HepG2 (cell line): ENCODE data around the gene MAPK9. TPM values are rescaled to one million over a fixed set of nuclear protein-coding genes. Genes with fewer than 3 reads are reported as not detected.
A peak's percentile ranks its signal among the peaks of the same experiment; 100 is the strongest.

ENCODE experiments used
- ESRRA ChIP-seq: sonication (generic); formaldehyde crosslinking; IDR thresholded peaks from 2 replicates; pipeline ENCODE4 v1.5.1; 2020; ENCODE audit warnings: mild to moderate bottlenecking, low read depth, missing genetic modification reagents
- FOXO1 ChIP-seq: sonication (generic); formaldehyde crosslinking; IDR thresholded peaks from 2 replicates; pipeline ENCODE4 v1.4.0; 2020; ENCODE audit warnings: missing genetic modification reagents
- GLI4 ChIP-seq: sonication (generic); formaldehyde crosslinking; IDR thresholded peaks from 2 replicates; pipeline ENCODE4 v1.5.1; 2020; ENCODE audit warnings: missing genetic modification reagents, mild to moderate bottlenecking, moderate library complexity, borderline replicate concordance
- HINFP ChIP-seq: sonication (generic); formaldehyde crosslinking; IDR thresholded peaks from 2 replicates; pipeline ENCODE4 v1.4.0; 2020; ENCODE audit warnings: low read depth, mild to moderate bottlenecking, missing genetic modification reagents
- HNRNPL ChIP-seq: fragments of 200-400 bp; formaldehyde crosslinking; IDR thresholded peaks from 2 replicates; pipeline ENCODE4 v1.6.1; 2017; ENCODE audit warnings: mild to moderate bottlenecking, low read depth, low read length
- MAFK ChIP-seq, 2 experiments: IDR thresholded peaks in 1 of 2; conservative IDR thresholded peaks in 1 of 2; 2 replicates each; pipeline ENCODE4 v1.6.1; 2011; ENCODE audit warnings: improper control_type of control experiment in 2 of 2, low read length in 2 of 2
- MTA1 ChIP-seq: sonication (generic); formaldehyde crosslinking; IDR thresholded peaks from 2 replicates; pipeline ENCODE4 v1.4.0; 2020; ENCODE audit warnings: missing genetic modification reagents, mild to moderate bottlenecking, borderline replicate concordance
- RAD51 ChIP-seq: fragments of 450-650 bp; IDR thresholded peaks from 2 replicates; pipeline ENCODE4 v1.6.1; 2016; ENCODE audit warnings: borderline replicate concordance
- SALL1 ChIP-seq: sonication (generic); formaldehyde crosslinking; IDR thresholded peaks from 2 replicates; pipeline ENCODE4 v1.8.0; 2022; ENCODE audit warnings: mild to moderate bottlenecking, missing genetic modification reagents
- TOPORS ChIP-seq: sonication (generic); formaldehyde crosslinking; IDR thresholded peaks from 2 replicates; pipeline ENCODE4 v1.8.0; 2023; ENCODE audit warnings: mild to moderate bottlenecking, missing genetic modification reagents
- YEATS4 ChIP-seq: sonication (generic); formaldehyde crosslinking; IDR thresholded peaks from 2 replicates; pipeline ENCODE4 v1.4.0; 2020; ENCODE audit warnings: missing genetic modification reagents, borderline replicate concordance
- ZFY ChIP-seq: sonication (generic); formaldehyde crosslinking; IDR thresholded peaks from 2 replicates; pipeline ENCODE4 v1.4.0; 2020; ENCODE audit warnings: missing genetic modification reagents
- ZIK1 ChIP-seq: sonication (generic); formaldehyde crosslinking; IDR thresholded peaks from 2 replicates; pipeline ENCODE4 v1.5.0; 2020; ENCODE audit warnings: mild to moderate bottlenecking, low read depth, missing genetic modification reagents, borderline replicate concordance
- ZNF224 ChIP-seq: sonication (generic); formaldehyde crosslinking; IDR thresholded peaks from 2 replicates; pipeline ENCODE4 v1.5.0; 2020; ENCODE audit warnings: mild to moderate bottlenecking, missing genetic modification reagents
- ZNF607 ChIP-seq: sonication (generic); formaldehyde crosslinking; IDR thresholded peaks from 2 replicates; pipeline ENCODE4 v1.5.1; 2020; ENCODE audit warnings: missing genetic modification reagents, mild to moderate bottlenecking, borderline replicate concordance
- ZNF788 ChIP-seq: sonication (generic); formaldehyde crosslinking; IDR thresholded peaks from 2 replicates; pipeline ENCODE4 v1.5.0; 2020; ENCODE audit warnings: mild to moderate bottlenecking, missing genetic modification reagents, borderline replicate concordance
- polyA plus RNA-seq, 8 experiments: library from polyadenylated mRNA; depleted of rRNA in 3 of 8; stranded (reverse) in 7 of 8; unstranded in 1 of 8; fragments of >200 nt; fragmentation: Illumina TruSeq in 4 of 8; extraction: Trizol in 4 of 8; gene quantifications; 2 replicates each; pipeline versions ENCODE4 v1.2.1 to v1.2.3, GENCODE V29; 2011 to 2016; ENCODE audit warnings: low read depth in 4 of 8, missing spikeins in 1 of 8, mixed read lengths in 1 of 8; ENCODE audit not compliant: insufficient read depth in 1 of 8
- total RNA-seq, 5 experiments: library from RNA; depleted of rRNA; stranded (reverse); fragments of >200 nt; fragmentation: Illumina TruSeq; extraction: Trizol; gene quantifications; 2 replicates each; pipeline ENCODE4 v1.2.3, GENCODE V29; 2016; ENCODE audit warnings: low read depth in 1 of 5
- TF ChIP-seq, protein P1 (sequence below): sonication (generic); formaldehyde crosslinking; IDR thresholded peaks from 2 replicates; pipeline ENCODE4 v1.5.0; 2020; ENCODE audit warnings: mild to moderate bottlenecking, missing genetic modification reagents, borderline replicate concordance
- TF ChIP-seq, protein P2 (sequence below): sonication (generic); formaldehyde crosslinking; IDR thresholded peaks from 2 replicates; pipeline ENCODE4 v1.5.1; 2020; ENCODE audit warnings: missing genetic modification reagents, mild to moderate bottlenecking, borderline replicate concordance
- TF ChIP-seq, protein P3 (sequence below): sonication (generic); formaldehyde crosslinking; IDR thresholded peaks from 2 replicates; pipeline ENCODE4 v1.5.1; 2020; ENCODE audit warnings: mild to moderate bottlenecking, missing genetic modification reagents, borderline replicate concordance

The MAPK9 gene
- total and polyA plus RNA-seq, 2 of the 13 experiments (the other 11 are each of a cell fraction or from before 2014, with no cell fraction given): 30.1 to 56.1 TPM

DNA sequence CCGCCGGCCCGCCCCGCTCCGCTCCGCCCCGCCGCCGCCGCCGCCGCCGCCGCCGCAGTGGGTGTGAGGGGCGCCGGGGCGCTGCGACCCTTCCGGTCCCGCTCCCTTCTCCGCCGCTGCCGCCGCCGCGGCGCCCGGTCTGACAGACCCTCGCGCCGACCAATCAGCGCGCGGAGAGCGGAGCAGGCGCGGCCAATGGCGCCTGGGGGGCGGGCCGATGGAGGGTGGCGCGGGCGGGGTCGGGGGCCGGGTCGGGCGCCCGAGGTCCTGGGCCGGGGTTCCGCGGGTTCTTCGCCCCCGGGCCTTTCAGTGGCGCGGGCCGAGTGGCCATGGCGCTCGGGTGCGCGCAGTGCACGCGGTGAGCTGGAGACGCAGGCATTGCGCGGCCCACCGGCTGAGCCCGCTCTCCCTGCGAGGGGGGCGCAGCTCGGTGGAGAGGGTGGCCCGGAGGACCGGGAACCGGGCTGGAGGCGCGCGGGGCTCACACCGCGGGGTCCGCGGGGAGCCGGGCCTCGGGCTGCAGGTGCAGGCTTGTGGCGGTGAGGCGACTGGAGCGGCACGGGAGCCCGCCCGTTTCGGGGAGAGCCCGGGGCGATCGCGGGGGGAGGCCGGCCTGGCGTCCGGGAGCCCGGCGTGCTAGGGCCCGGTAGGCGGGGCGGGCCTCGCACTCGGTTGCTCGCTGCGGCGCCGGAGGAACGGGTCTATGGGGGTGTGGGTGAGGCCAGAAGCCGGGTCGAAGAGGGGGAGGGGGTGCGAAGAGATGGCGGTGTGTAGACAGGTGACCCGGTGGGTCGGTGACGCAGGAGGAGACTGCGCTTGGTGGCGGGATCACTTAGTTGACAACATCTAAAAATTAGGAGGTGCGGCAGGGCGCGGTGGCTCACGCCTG is at the start of gene MAPK9 (continued):
- TF ChIP-seq HINFP (CRISPR knock-in tag): no peak
- TF ChIP-seq, protein P1, sequence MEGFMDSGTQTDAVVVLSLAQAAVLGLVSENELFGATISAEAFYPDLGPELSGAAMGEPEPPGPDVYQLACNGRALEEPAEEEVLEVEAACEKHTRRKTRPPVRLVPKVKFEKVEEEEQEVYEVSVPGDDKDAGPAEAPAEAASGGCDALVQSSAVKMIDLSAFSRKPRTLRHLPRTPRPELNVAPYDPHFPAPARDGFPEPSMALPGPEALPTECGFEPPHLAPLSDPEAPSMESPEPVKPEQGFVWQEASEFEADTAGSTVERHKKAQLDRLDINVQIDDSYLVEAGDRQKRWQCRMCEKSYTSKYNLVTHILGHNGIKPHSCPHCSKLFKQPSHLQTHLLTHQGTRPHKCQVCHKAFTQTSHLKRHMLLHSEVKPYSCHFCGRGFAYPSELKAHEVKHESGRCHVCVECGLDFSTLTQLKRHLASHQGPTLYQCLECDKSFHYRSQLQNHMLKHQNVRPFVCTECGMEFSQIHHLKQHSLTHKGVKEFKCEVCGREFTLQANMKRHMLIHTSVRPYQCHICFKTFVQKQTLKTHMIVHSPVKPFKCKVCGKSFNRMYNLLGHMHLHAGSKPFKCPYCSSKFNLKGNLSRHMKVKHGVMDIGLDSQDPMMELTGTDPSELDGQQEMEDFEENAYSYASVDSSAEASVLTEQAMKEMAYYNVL (CRISPR knock-in tag): no peak
- TF ChIP-seq GLI4: 0 out of 2 replicates have a peak, but pooled peaks have one; percentile 26
- no peak for TF ChIP-seq ZNF224 (CRISPR knock-in tag)
- TF ChIP-seq RAD51: no peak
- peak; percentile 63; the same call in 1 of the 2 replicates for TF ChIP-seq TOPORS
- TF ChIP-seq FOXO1 (CRISPR knock-in tag): no peak
- 0 out of 2 replicates have a peak, but pooled peaks have one; percentile 29 for TF ChIP-seq MTA1 (CRISPR knock-in tag)
- TF ChIP-seq MAFK (conservative IDR thresholded peaks at IDR 0.05 in 1 of 2, IDR thresholded peaks at IDR 0.05 in 1 of 2; ENCODE audit: low read length in 2 of 2): no peak
- TF ChIP-seq ZIK1 (CRISPR knock-in tag): no peak
- TF ChIP-seq ZNF607: peak; percentile 60; the same call in 1 of the 2 replicates
- peak; percentile 56; the same call in 1 of the 2 replicates for TF ChIP-seq ESRRA (CRISPR knock-in tag)
- TF ChIP-seq HNRNPL: no peak
- TF ChIP-seq YEATS4 (CRISPR knock-in tag): peak; percentile 47; the same call in 1 of the 2 replicates
- TF ChIP-seq, protein P2, sequence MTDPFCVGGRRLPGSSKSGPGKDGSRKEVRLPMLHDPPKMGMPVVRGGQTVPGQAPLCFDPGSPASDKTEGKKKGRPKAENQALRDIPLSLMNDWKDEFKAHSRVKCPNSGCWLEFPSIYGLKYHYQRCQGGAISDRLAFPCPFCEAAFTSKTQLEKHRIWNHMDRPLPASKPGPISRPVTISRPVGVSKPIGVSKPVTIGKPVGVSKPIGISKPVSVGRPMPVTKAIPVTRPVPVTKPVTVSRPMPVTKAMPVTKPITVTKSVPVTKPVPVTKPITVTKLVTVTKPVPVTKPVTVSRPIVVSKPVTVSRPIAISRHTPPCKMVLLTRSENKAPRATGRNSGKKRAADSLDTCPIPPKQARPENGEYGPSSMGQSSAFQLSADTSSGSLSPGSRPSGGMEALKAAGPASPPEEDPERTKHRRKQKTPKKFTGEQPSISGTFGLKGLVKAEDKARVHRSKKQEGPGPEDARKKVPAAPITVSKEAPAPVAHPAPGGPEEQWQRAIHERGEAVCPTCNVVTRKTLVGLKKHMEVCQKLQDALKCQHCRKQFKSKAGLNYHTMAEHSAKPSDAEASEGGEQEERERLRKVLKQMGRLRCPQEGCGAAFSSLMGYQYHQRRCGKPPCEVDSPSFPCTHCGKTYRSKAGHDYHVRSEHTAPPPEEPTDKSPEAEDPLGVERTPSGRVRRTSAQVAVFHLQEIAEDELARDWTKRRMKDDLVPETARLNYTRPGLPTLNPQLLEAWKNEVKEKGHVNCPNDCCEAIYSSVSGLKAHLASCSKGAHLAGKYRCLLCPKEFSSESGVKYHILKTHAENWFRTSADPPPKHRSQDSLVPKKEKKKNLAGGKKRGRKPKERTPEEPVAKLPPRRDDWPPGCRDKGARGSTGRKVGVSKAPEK (CRISPR knock-in tag): no peak
- TF ChIP-seq ZNF788 (CRISPR knock-in tag): peak; percentile 44; the same call in 1 of the 2 replicates
- TF ChIP-seq, protein P3, sequence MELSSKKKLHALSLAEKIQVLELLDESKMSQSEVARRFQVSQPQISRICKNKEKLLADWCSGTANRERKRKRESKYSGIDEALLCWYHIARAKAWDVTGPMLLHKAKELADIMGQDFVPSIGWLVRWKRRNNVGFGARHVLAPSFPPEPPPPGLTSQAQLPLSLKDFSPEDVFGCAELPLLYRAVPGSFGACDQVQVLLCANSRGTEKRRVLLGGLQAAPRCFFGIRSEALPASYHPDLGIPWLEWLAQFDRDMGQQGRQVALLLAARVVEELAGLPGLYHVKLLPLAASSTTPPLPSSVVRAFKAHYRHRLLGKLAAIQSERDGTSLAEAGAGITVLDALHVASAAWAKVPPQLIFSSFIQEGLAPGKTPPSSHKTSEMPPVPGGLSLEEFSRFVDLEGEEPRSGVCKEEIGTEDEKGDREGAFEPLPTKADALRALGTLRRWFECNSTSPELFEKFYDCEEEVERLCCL: no peak
- TF ChIP-seq ZFY (CRISPR knock-in tag): peak; percentile 91
- TF ChIP-seq SALL1 (CRISPR knock-in tag): peak; percentile 44
